K562 (cell line): ENCODE results near the gene ZNF750. TPM values are rescaled to one million over a fixed set of nuclear protein-coding genes. Genes with fewer than 3 reads are reported as not detected.
A peak's percentile ranks its signal among the peaks of the same experiment; 100 is the strongest.

Experiments
- ATAC-seq: fragments of 200-7000 bp; cut with Tn5 transposase; 3 replicates; pipeline ENCODE4 v1.9.1; 2020; ENCODE audit warnings: moderate library complexity
- BruUV-seq: library from RNA; stranded (reverse); fragments of 400-500 nt; replicated peaks from 2 replicates; lab custom pipeline; 2021; lab: Mats Ljungman, UMichigan
- CTCF ChIA-PET: fragments of 300-600 bp; formaldehyde crosslinking; extraction: SDS; loops from one replicate; lab custom pipeline; 2021; ENCODE audit warnings: low intra/inter-chr PET ratio; lab: Yijun Ruan, JAX
- POLR2A ChIA-PET: fragments of 300-600, 350-650 bp; sonication (Branson Sonifier 250); formaldehyde crosslinking; extraction: SDS; loops from one replicate; lab custom pipeline; 2021; ENCODE audit warnings: antibody characterized with exemption, inconsistent platforms; lab: Yijun Ruan, JAX
- DNase-seq, 4 experiments: peaks; one replicate each; pipeline versions ENCODE4 v3.0.0 to v3.0.0-alpha.2; 2011 to 2018; ENCODE audit warnings: low spot score in 3 of 4, mixed read lengths in 3 of 4; ENCODE audit errors: extremely low read depth in 1 of 4
- FAIRE-seq: peaks from 2 replicates; lab custom pipeline; 2011; peaks lifted over from hg19 to GRCh38; lab: Jason Lieb, UNC
- H2AFZ ChIP-seq: 2 replicates; pipeline ENCODE4 v1.6.0; 2011; ENCODE audit warnings: low read depth, low read length, control low read depth, inconsistent platforms
- H3K27ac ChIP-seq: fragments of 200-600 bp; 3 replicates; pipeline ENCODE4 v1.8.0; 2011; ENCODE audit warnings: low read depth, mild to moderate bottlenecking, control low read depth, inconsistent platforms, low read length, moderate library complexity, mixed read lengths; ENCODE audit errors: extremely low read depth
- H3K27me3 ChIP-seq, 2 experiments: fragments of 300-600 bp in 1 of 2; 2 replicates in 1 of 2; 3 replicates in 1 of 2; pipeline versions ENCODE4 v1.6.0 to v1.8.0; 2011; ENCODE audit warnings: inconsistent platforms in 2 of 2, low read length in 2 of 2, mild to moderate bottlenecking in 1 of 2, mixed read lengths in 1 of 2, moderate library complexity in 1 of 2; ENCODE audit not compliant: control insufficient read depth in 2 of 2, insufficient read depth in 2 of 2
- H3K36me3 ChIP-seq: fragments of 300-600 bp; 3 replicates; pipeline ENCODE4 v1.8.0; 2011; ENCODE audit warnings: mild to moderate bottlenecking, low read length, inconsistent platforms; ENCODE audit not compliant: control insufficient read depth, insufficient read depth
- H3K4me1 ChIP-seq, 2 experiments: fragments of 200-600 bp in 1 of 2; replicated peaks in 1 of 2; 2 replicates in 1 of 2; 3 replicates in 1 of 2; pipeline versions ENCODE4 v1.5.1 to v1.8.0; 2011; ENCODE audit warnings: inconsistent platforms in 2 of 2, low read length in 2 of 2, mild to moderate bottlenecking in 1 of 2, mixed read lengths in 1 of 2, moderate library complexity in 1 of 2; ENCODE audit not compliant: control insufficient read depth in 2 of 2, insufficient read depth in 2 of 2
- H3K4me2 ChIP-seq: 2 replicates; pipeline ENCODE4 v1.6.1; 2011; ENCODE audit warnings: low read length, control low read depth, inconsistent platforms, mixed read lengths; ENCODE audit not compliant: insufficient read depth
- H3K4me3 ChIP-seq: fragments of 200-600 bp; sonication (generic), shearing (Covaris generic); 2 replicates; pipeline ENCODE4 v1.5.1; 2016; ENCODE audit warnings: control low read depth, inconsistent platforms
- H3K79me2 ChIP-seq: fragments of 200-600 bp; 3 replicates; pipeline ENCODE4 v1.8.0; 2011; ENCODE audit warnings: low read length, inconsistent platforms; ENCODE audit not compliant: control insufficient read depth, insufficient read depth
- H3K9ac ChIP-seq, 2 experiments: 2 replicates each; pipeline versions ENCODE4 v1.6.0 to v1.6.1; 2011; ENCODE audit warnings: low read depth in 2 of 2, low read length in 2 of 2, control low read depth in 1 of 2, inconsistent platforms in 1 of 2, mild to moderate bottlenecking in 1 of 2, mixed read lengths in 1 of 2; ENCODE audit not compliant: insufficient read depth in 1 of 2
- H3K9me1 ChIP-seq: one replicate; pipeline ENCODE4 v1.6.0; 2011; ENCODE audit warnings: inconsistent platforms, mild to moderate bottlenecking, low read length, moderate library complexity; ENCODE audit not compliant: control insufficient read depth, insufficient read depth
- H3K9me3 ChIP-seq: replicated peaks from 2 replicates; pipeline ENCODE4 v1.5.1; 2011; ENCODE audit warnings: low read depth, low read length, inconsistent platforms; ENCODE audit not compliant: control insufficient read depth, insufficient read depth
- H4K20me1 ChIP-seq: replicated peaks from 2 replicates; pipeline ENCODE4 v1.6.1; 2011; ENCODE audit warnings: low read length, inconsistent platforms, mixed read lengths; ENCODE audit not compliant: control insufficient read depth, insufficient read depth
- COPS2 ChIP-seq: fragments of 450-650 bp; conservative IDR thresholded peaks from 2 replicates; pipeline ENCODE4 v1.6.1; 2016; ENCODE audit warnings: mild to moderate bottlenecking, moderate library complexity
- FOS ChIP-seq: IDR thresholded peaks from 3 replicates; pipeline ENCODE4 v1.6.1; 2011; ENCODE audit not compliant: insufficient read length; ENCODE audit errors: extremely low read depth
- GATAD2A ChIP-seq: fragments of 450-650 bp; IDR thresholded peaks from 2 replicates; pipeline ENCODE4 v1.6.1; 2017
- HIVEP1 ChIP-seq: fragments of 250-450 bp; sonication (Bioruptor Pico); IDR thresholded peaks from 2 replicates; pipeline ENCODE4 v1.4.0; 2020; ENCODE audit warnings: mild to moderate bottlenecking
- MXI1 ChIP-seq: IDR thresholded peaks from 2 replicates; pipeline ENCODE4 v1.6.1; 2011; ENCODE audit warnings: low read depth, mild to moderate bottlenecking, improper control_type of control experiment, low read length
- NRF1 ChIP-seq, 2 experiments: fragments of 450-650 bp; IDR thresholded peaks in 1 of 2; conservative IDR thresholded peaks in 1 of 2; 2 replicates each; pipeline ENCODE4 v1.6.1; 2014; ENCODE audit warnings: mild to moderate bottlenecking in 2 of 2
- POLR2B ChIP-seq: fragments of 450-650 bp; IDR thresholded peaks from 2 replicates; pipeline ENCODE4 v1.6.1; 2018; ENCODE audit warnings: low read depth; ENCODE audit not compliant: partially characterized antibody
- PTRF ChIP-seq: fragments of 450-650 bp; IDR thresholded peaks from 2 replicates; pipeline ENCODE4 v1.6.1; 2016; ENCODE audit warnings: mild to moderate bottlenecking, missing genetic modification characterization, missing compliant biosample characterization
- SNIP1 ChIP-seq: fragments of 450-650 bp; IDR thresholded peaks from 2 replicates; pipeline ENCODE4 v1.7.1; 2017; ENCODE audit warnings: low read depth, mild to moderate bottlenecking
- SREBF2 ChIP-seq: sonication (generic); formaldehyde crosslinking; IDR thresholded peaks from 2 replicates; pipeline ENCODE4 v1.4.0; 2020; ENCODE audit warnings: mild to moderate bottlenecking, missing genetic modification reagents
- TARDBP ChIP-seq: fragments of 450-650 bp; IDR thresholded peaks from 2 replicates; pipeline ENCODE4 v1.6.1; 2016
- TOE1 ChIP-seq, 2 experiments: fragments of 450-650 bp in 1 of 2; sonication (generic) in 1 of 2; formaldehyde crosslinking in 1 of 2; IDR thresholded peaks; 2 replicates each; pipeline versions ENCODE4 v1.7.1 to v1.8.0; 2016 to 2022; ENCODE audit warnings: borderline replicate concordance in 2 of 2, mild to moderate bottlenecking in 2 of 2, antibody characterized with exemption in 1 of 2, inconsistent platforms in 1 of 2, low read depth in 1 of 2, missing genetic modification reagents in 1 of 2, moderate library complexity in 1 of 2
- XRCC3 ChIP-seq: fragments of 450-650 bp; IDR thresholded peaks from 2 replicates; pipeline ENCODE4 v1.6.1; 2017; ENCODE audit warnings: mild to moderate bottlenecking, moderate library complexity
- ZBTB40 ChIP-seq, 2 experiments: fragments of 450-650 bp in 1 of 2; sonication (generic) in 1 of 2; formaldehyde crosslinking in 1 of 2; IDR thresholded peaks; 2 replicates each; pipeline versions ENCODE4 v1.7.1 to v1.9.0; 2016 to 2022; ENCODE audit warnings: inconsistent platforms in 1 of 2, mild to moderate bottlenecking in 1 of 2, missing genetic modification reagents in 1 of 2
- ZC3H4 ChIP-seq: sonication (generic); formaldehyde crosslinking; IDR thresholded peaks from 2 replicates; pipeline ENCODE4 v1.9.0; 2021; ENCODE audit warnings: missing genetic modification reagents, borderline replicate concordance
- ZNF778 ChIP-seq: fragments of 450-650 bp; formaldehyde crosslinking; IDR thresholded peaks from 2 replicates; pipeline ENCODE4 v1.4.0; 2020; ENCODE audit warnings: mild to moderate bottlenecking, moderate library complexity
- WGBS: fragments of 100-300 bp; shearing (Covaris generic); methylation state at CpG from one replicate; pipeline ENCODE4 v1.1.6; 2016; ENCODE audit warnings: low coverage, mixed read lengths; ENCODE audit not compliant: insufficient coverage; ENCODE audit errors: missing lambda C conversion rate; 5-methylcytosine and 5-hydroxymethylcytosine counted together
- in situ Hi-C: fragments of 300-500 bp; cut with MboI; formaldehyde crosslinking; loops from 4 replicates; pipeline ENCODE4 v1.15.0; 2018; ENCODE audit warnings: inconsistent platforms, mixed read lengths
- intact Hi-C: fragments of 100-400 bp; cut with micrococcal nuclease; formaldehyde crosslinking; loops from 2 replicates; pipeline ENCODE4 v1.14.2; 2022
- polyA plus RNA-seq, 8 experiments: library from polyadenylated mRNA; depleted of rRNA in 4 of 8; stranded (reverse) in 5 of 8; unstranded in 3 of 8; fragments of >200 nt; fragmentation: Nextera tagmentation in 2 of 8; fragmentation: Illumina TruSeq in 1 of 8; extraction: Ambion mirVana in 2 of 8; extraction: Trizol in 1 of 8; gene quantifications; 2 replicates each; pipeline versions ENCODE4 v1.2.1 to v1.2.3, GENCODE V29; 2011 to 2014; ENCODE audit warnings: inconsistent platforms in 1 of 8, missing spikeins in 1 of 8
- total RNA-seq, 7 experiments: library from RNA; depleted of rRNA in 6 of 7; stranded (reverse); fragments of >200 nt in 6 of 7; fragmentation: Illumina TruSeq in 2 of 7; extraction: Trizol in 2 of 7; gene quantifications; 2 replicates each; pipeline versions ENCODE4 v1.2.1 to v1.2.3, GENCODE V29; 2011 to 2021; ENCODE audit warnings: low replicate concordance in 1 of 7

The ZNF750 gene
- total and polyA plus RNA-seq, 9 of the 15 experiments (the other 6 are each of a cell fraction or from before 2014, with no cell fraction given) = not detected

- FAIRE-seq (no peak), DNase-seq (no peak), ATAC-seq (no peak)
- H3K9me1 ChIP-seq = no peaks in the 10 kb centered on the region
- peaks cover 0 to 24% of the 10 kb centered on the region in 2 experiments; a peak in 1 of 5 replicates for H3K4me1 ChIP-seq
- H3K4me3 ChIP-seq = no peak overlapping the region
- WGBS = 85% methylated on average over 19 of the region's 19 CpGs
- H3K27ac ChIP-seq = no peak overlapping the region
- H3K4me2 ChIP-seq = no peak overlapping the region
- no peaks in the 10 kb centered on the region for H4K20me1 ChIP-seq
- no peak overlapping the region for H2AFZ ChIP-seq
- H3K9me3 ChIP-seq = no peaks in the 10 kb centered on the region
- POLR2A ChIA-PET = interaction anchor here (0.6 kb wide), 1 partner anchor 867 kb away, joined by 3 read pairs; no protein-coding TSS in a partner anchor
- CTCF ChIA-PET = no interaction called here
- in situ Hi-C loops (no loop called here), intact Hi-C loops (no loop called here)
- peaks cover 47% of the 10 kb centered on the region; the same call in 1 of the 3 replicates for H3K36me3 ChIP-seq
- no peaks in the 10 kb centered on the region for H3K27me3 ChIP-seq
- H3K9ac ChIP-seq = peak overlapping the region in 1 of 2 experiments; percentile 45; a peak in 1 of 4 replicates
- peaks cover 6% of the 10 kb centered on the region; the same call in 1 of the 3 replicates for H3K79me2 ChIP-seq
- no TSS peak for BruUV-seq
- TF ChIP-seq MXI1 (no peak), TOE1 (IDR thresholded peaks at IDR 0.05; ENCODE audit: borderline replicate concordance) (no peak), TOE1 (CRISPR knock-in tag; IDR thresholded peaks at IDR 0.05; ENCODE audit: borderline replicate concordance, low read depth) (no peak), SNIP1 (no peak), HIVEP1 (CRISPR knock-in tag) (no peak), PTRF (no peak), GATAD2A (no peak), SREBF2 (no peak), POLR2B (no peak), XRCC3 (no peak), ZNF778 (CRISPR knock-in tag) (no peak), ZC3H4 (CRISPR knock-in tag) (no peak), ZBTB40 (IDR thresholded peaks at IDR 0.05) (no peak), ZBTB40 (CRISPR knock-in tag; IDR thresholded peaks at IDR 0.05) (no peak), COPS2 (no peak), NRF1 (conservative IDR thresholded peaks at IDR 0.05 in 1 of 2, IDR thresholded peaks at IDR 0.05 in 1 of 2) (no peak), TARDBP (no peak), FOS (no peak)
These were observed 34.0 kb downstream of the ZNF750 start for GRCh38 chr17:82805823-82806222.
